BJ (cell line): ENCODE measurements around the gene IDI2. TPM values are rescaled to one million over a fixed set of nuclear protein-coding genes. Genes with fewer than 3 reads are reported as not detected.

Source experiments
- CTCF ChIA-PET: fragments of 350-600 bp; formaldehyde crosslinking; extraction: SDS; loops from one replicate; lab custom pipeline; 2021; ENCODE audit warnings: antibody characterized with exemption, inconsistent platforms; lab: Yijun Ruan, JAX
- POLR2A ChIA-PET: fragments of 300-600 bp; sonication (Branson Sonifier 250); formaldehyde crosslinking; extraction: SDS; loops from one replicate; lab custom pipeline; 2021; ENCODE audit warnings: antibody characterized with exemption; lab: Charles Lee
- DNase-seq: peaks from one replicate; pipeline ENCODE4 v3.0.0-alpha.2; 2011; ENCODE audit warnings: low read depth
- H3K27me3 ChIP-seq: 2 replicates; pipeline ENCODE4 v1.6.0; 2011; ENCODE audit warnings: low read length; ENCODE audit not compliant: control insufficient read depth, insufficient read depth
- H3K36me3 ChIP-seq: 2 replicates; pipeline ENCODE4 v1.5.1; 2011; ENCODE audit warnings: low read length; ENCODE audit not compliant: control insufficient read depth, insufficient read depth
- H3K4me3 ChIP-seq: 2 replicates; pipeline ENCODE4 v1.5.1; 2011; ENCODE audit warnings: low read depth, mild to moderate bottlenecking, control low read depth, low read length
- CTCF ChIP-seq: IDR thresholded peaks from 2 replicates; pipeline ENCODE4 v1.5.1; 2011; ENCODE audit warnings: low read depth, mild to moderate bottlenecking, control low read depth, inconsistent platforms, low read length, moderate library complexity; ENCODE audit not compliant: insufficient read depth
- polyA plus RNA-seq: library from polyadenylated mRNA; depleted of rRNA; stranded (reverse); fragments of >200 nt; gene quantifications from 2 replicates; pipeline ENCODE4 v1.2.3, GENCODE V29; 2011

IDI2 gene
- polyA plus RNA-seq, 1 experiment, result not detected

GRCh38 chr10:976316-976715 is 49.3 kb downstream of the IDI2 start:
- CTCF ChIA-PET, result no interaction called here
- no peak for DNase-seq
- Histone ChIP-seq H3K27me3 (no peaks in the 10 kb centered on the region), H3K4me3 (no peak overlapping the region), H3K36me3 (no peaks in the 10 kb centered on the region)
- no peak for TF ChIP-seq CTCF
- POLR2A ChIA-PET, result no interaction called here

DNA sequence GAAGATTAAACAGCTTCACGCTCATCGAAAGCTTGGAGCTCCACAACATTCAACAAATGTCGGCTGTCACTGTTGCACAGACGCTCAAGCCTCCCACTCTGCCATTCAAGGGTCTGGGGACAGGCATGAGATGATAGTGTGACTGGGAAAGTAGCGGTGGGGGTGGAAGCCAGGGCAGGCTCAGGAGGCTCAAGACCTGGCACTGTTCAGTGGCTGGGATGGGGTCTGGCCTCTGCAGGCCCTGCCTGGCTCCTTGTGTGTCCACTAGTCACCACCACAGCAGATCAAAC is 50.9 kb downstream of the IDI2 start:
- DNase-seq, result no peak
- Histone ChIP-seq H3K36me3 (no peaks in the 10 kb centered on the region), H3K4me3 (no peak overlapping the region), H3K27me3 (no peaks in the 10 kb centered on the region; the same call in 1 of the 2 replicates)
- TF ChIP-seq CTCF, result no peak
- CTCF ChIA-PET, result no interaction called here
- POLR2A ChIA-PET, result no interaction called here

DNA sequence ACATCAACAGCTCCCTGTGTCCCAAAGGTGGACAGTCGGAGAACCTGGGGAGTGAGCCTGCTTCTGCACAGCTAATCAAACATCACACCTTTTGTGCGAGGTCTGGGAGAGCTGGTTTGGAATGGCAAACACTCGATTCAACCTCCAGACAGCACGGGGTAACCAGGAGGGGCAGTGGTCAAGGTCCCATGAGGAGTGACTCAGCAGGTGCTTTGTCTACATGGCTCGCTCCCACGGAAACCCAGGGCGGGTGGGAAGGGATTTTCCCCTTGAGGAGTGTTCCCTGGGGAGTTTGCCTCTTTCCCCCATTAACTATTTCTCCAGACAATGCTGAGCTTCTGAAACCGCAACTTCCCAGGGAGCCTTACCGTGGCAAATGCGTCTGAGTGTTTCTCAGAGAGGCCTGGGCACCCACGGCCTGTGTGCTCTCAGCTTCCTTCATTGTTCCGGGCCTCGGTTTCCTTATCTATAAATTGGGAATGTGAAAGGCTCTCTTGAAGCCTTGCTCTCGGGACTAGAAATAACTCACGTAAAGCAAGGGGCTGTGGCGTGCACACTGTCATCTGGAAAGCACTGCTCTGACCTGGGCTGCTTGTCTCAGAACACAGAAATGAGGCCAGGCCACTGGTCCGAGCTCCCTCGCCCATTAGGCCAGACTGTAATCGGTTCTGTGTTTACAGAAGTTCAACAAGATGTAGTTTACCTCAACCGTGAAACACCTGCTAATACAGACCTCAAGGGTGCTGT is 51.4 kb downstream of the IDI2 start:
- CTCF ChIA-PET, result no interaction called here
- no peak for DNase-seq
- no peak for TF ChIP-seq CTCF
- POLR2A ChIA-PET, result no interaction called here
- no peaks in the 10 kb centered on the region; the same call in 1 of the 2 replicates for H3K27me3 ChIP-seq
- no peak overlapping the region for H3K4me3 ChIP-seq
- H3K36me3 ChIP-seq, result no peaks in the 10 kb centered on the region

DNA sequence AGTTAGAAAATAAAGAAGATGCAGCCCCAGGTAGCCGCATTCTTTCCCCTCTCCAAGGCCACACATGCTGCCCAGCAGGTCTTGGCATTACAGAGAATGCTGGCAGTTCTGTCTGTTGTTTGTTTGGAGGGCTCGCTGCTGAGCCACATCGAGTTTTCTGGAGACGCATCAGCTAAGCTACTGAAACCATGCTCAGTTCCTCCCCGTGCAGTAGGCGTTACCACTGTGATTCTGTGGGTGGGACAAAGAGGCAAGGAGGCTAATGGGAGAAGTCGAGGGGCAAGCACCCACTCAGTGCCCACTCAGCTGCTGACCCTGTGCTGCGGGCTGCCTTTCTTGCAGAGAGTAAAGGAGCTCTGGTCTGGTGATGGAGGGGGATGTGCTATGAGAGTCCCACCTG is 52.9 kb downstream of the IDI2 start:
- DNase-seq, result no peak
- no peaks in the 10 kb centered on the region for H3K36me3 ChIP-seq
- H3K4me3 ChIP-seq, result no peak overlapping the region
- no peak for TF ChIP-seq CTCF
- no peaks in the 10 kb centered on the region; the same call in 1 of the 2 replicates for H3K27me3 ChIP-seq
- CTCF ChIA-PET, result interaction anchor here (0.7 kb wide), 1 partner anchor 544 kb away, joined by 4 read pairs; no protein-coding TSS in a partner anchor
- POLR2A ChIA-PET, result no interaction called here

DNA sequence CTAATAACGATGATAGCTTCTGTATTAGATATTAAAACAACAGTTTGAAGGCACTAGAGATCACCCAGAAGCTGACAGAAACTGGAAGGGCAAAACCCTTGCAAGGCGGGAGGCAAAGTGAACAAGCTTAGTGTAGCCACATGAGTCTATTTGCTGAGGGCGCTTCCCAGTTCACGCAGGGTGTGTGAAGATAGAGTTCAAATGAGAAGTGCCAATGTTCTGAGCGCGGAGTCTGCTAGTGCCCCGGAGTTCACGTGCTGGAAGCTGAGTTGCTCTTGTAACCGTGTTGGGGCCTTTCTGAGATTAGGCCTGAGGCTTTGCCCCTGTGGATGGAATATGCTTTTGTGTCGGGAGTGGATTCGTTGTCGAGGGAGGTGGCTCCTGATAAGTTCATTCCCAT is 54.0 kb downstream of the IDI2 start:
- no peak for TF ChIP-seq CTCF
- DNase-seq, result no peak
- H3K4me3 ChIP-seq, result no peak overlapping the region
- H3K27me3 ChIP-seq, result no peaks in the 10 kb centered on the region; the same call in 1 of the 2 replicates
- H3K36me3 ChIP-seq, result no peaks in the 10 kb centered on the region
- ChIA-PET CTCF (interaction anchor here (0.8 to 1.3 kb wide), 2 partner anchors 9 to 10 kb away, joined by 3 to 6 read pairs; no protein-coding TSS in a partner anchor), POLR2A (no interaction called here)
